ENCODE results near the gene SESN3. TPM values are rescaled to one million over a fixed set of nuclear protein-coding genes. Genes with fewer than 3 reads are reported as not detected.
A peak's percentile ranks its signal among the peaks of the same experiment; 100 is the strongest.

SESN3 gene
- total RNA-seq, 2 donors from 2014 or later, result 9.0 to 17.2 TPM

- DNase-seq (no peak), ATAC-seq (no peak)
- intact Hi-C loops (cut with DNase I), result no loop called here
These were observed 67.9 kb downstream of the SESN3 start for GRCh38 chr11:95163106-95163505.

GRCh38 chr11:95161248-95161647, 69.8 kb downstream of the SESN3 start:
- no peak for ATAC-seq
- intact Hi-C loops (cut with DNase I), result no loop called here
- no peak for DNase-seq

- ATAC-seq (no peak), DNase-seq (no peak)
- intact Hi-C loops (cut with DNase I), result loop anchor here in 1 of 2 donors (5.0 kb wide), 1 partner anchor 604 kb away; no protein-coding TSS in a partner anchor
These were observed 73.2 kb downstream of the SESN3 start for GRCh38 chr11:95157824-95158223.

GRCh38 chr11:95156916-95157541, 74.0 kb downstream of the SESN3 start:
- DNase-seq (peak; percentile 37), ATAC-seq (peak; percentile 77 to 84)
- intact Hi-C loops (cut with DNase I), result loop anchor here in 1 of 2 donors (5.0 kb wide), 1 partner anchor 605 kb away; no protein-coding TSS in a partner anchor

- intact Hi-C loops (cut with DNase I), result loop anchor here in 1 of 2 donors (5.0 kb wide), 1 partner anchor 606 kb away; no protein-coding TSS in a partner anchor
- ATAC-seq, result no peak
- DNase-seq, result no peak
These were observed 74.8 kb downstream of the SESN3 start for GRCh38 chr11:95156133-95156721.

- ATAC-seq (no peak), DNase-seq (no peak)
- intact Hi-C loops (cut with DNase I), result loop anchor here (2.0 to 5.0 kb wide), 3 partner anchors 549 to 609 kb away; no protein-coding TSS in a partner anchor
These were observed 75.6 kb downstream of the SESN3 start for GRCh38 chr11:95155385-95155784.

- ATAC-seq (no peak), DNase-seq (peak; percentile 27)
- intact Hi-C loops (cut with DNase I), result loop anchor here (2.0 to 5.0 kb wide), 3 partner anchors 550 to 610 kb away; no protein-coding TSS in a partner anchor
These were observed 76.5 kb downstream of the SESN3 start for GRCh38 chr11:95154514-95154913.

GRCh38 chr11:95153857-95154246, 77.2 kb downstream of the SESN3 start:
- intact Hi-C loops (cut with DNase I), result loop anchor here (2.0 to 5.0 kb wide), 3 partner anchors 551 to 611 kb away; no protein-coding TSS in a partner anchor
- ATAC-seq (no peak), DNase-seq (no peak)

GRCh38 chr11:95152876-95153856, 77.8 kb downstream of the SESN3 start:
- intact Hi-C loops (cut with DNase I), result loop anchor here in 1 of 2 donors (5.0 kb wide), 1 partner anchor 554 kb away; no protein-coding TSS in a partner anchor
- DNase-seq (no peak), ATAC-seq (no peak)

GRCh38 chr11:95150956-95151684, 79.9 kb downstream of the SESN3 start:
- intact Hi-C loops (cut with DNase I), result loop anchor here (2.0 to 5.0 kb wide), 2 partner anchors 82 to 556 kb away; no protein-coding TSS in a partner anchor
- DNase-seq (peak; percentile 94), ATAC-seq (peak; percentile 90 to 91)

- peak; percentile 4 to 31 for ATAC-seq
These were observed 81.2 kb downstream of the SESN3 start for GRCh38 chr11:95149651-95150364.

GRCh38 chr11:95148938-95149337, 82.1 kb downstream of the SESN3 start:
- ATAC-seq, result no peak
- intact Hi-C loops (cut with DNase I), result loop anchor here in 1 of 2 donors (10.0 kb wide), 1 partner anchor 54 kb away; no protein-coding TSS in a partner anchor

More at GRCh38 chr11:95149651-95150364, 81.2 kb downstream of the SESN3 start:
- peak; percentile 74 for DNase-seq
- intact Hi-C loops (cut with DNase I), result loop anchor here (2.0 to 10.0 kb wide), 3 partner anchors 55 to 557 kb away; no protein-coding TSS in a partner anchor

GRCh38 chr11:95148406-95148805, 82.6 kb downstream of the SESN3 start:
- intact Hi-C loops (cut with DNase I), result loop anchor here in 1 of 2 donors (10.0 kb wide), 1 partner anchor 54 kb away; no protein-coding TSS in a partner anchor
- ATAC-seq (no peak), DNase-seq (no peak)

More at GRCh38 chr11:95148938-95149337, 82.1 kb downstream of the SESN3 start:
- DNase-seq, result no peak

- ATAC-seq (peak in 1 of 2 donors; percentile 18), DNase-seq (peak; percentile 38)
These were observed 83.6 kb downstream of the SESN3 start for GRCh38 chr11:95147364-95147905.

GRCh38 chr11:95145430-95146060, 85.5 kb downstream of the SESN3 start:
- intact Hi-C loops (cut with DNase I), result loop anchor here in 1 of 2 donors (10.0 kb wide), 1 partner anchor 51 kb away; no protein-coding TSS in a partner anchor
- ATAC-seq (no peak), DNase-seq (no peak)

More at GRCh38 chr11:95147364-95147905, 83.6 kb downstream of the SESN3 start:
- intact Hi-C loops (cut with DNase I), result loop anchor here in 1 of 2 donors (10.0 kb wide), 1 partner anchor 53 kb away; no protein-coding TSS in a partner anchor
